ENCODE results near the gene CDC25C.

GRCh38 chr5:138339464-138339863 is 7.9 kb upstream of the CDC25C start:
- no peak for TF ChIP-seq CTCF (conservative IDR thresholded peaks at IDR 0.05)
- no peak for TF ChIP-seq ZFX (IDR thresholded peaks at IDR 0.05)
